ENCODE measurements around the gene INPP5B. TPM values are rescaled to one million over a fixed set of nuclear protein-coding genes. Genes with fewer than 3 reads are reported as not detected.

Gene INPP5B
- total and polyA plus RNA-seq, 2 experiments from 2014 or later: 6.9 to 29.1 TPM

- H3K27me3 Mint-ChIP-seq (ENCODE audit: insufficient read depth, low read depth, poor library complexity): peaks cover 11% of the 10 kb centered on the region
- H3K4me3 Mint-ChIP-seq: peak overlapping the region; percentile 84
- Histone ChIP-seq H3K4me3 (peak overlapping the region; percentile 88), H3K27ac (ENCODE audit: low read depth) (no peak overlapping the region), H3K27me3 (ENCODE audit: insufficient read depth) (no peaks in the 10 kb centered on the region), H3K4me2 (peak overlapping the region; percentile 92), H3K79me2 (replicated peaks; ENCODE audit: insufficient read depth) (peaks cover 42% of the 10 kb centered on the region), H3F3A (replicated peaks; ENCODE audit: low read depth) (peaks cover 9% of the 10 kb centered on the region; the same call in 1 of the 2 replicates), H4K20me1 (replicated peaks; ENCODE audit: insufficient read depth) (no peaks in the 10 kb centered on the region), H3K36me3 (ENCODE audit: insufficient read depth) (no peaks in the 10 kb centered on the region), H3K9me2 (ENCODE audit: insufficient read depth) (no peaks in the 10 kb centered on the region), H2AFZ (peak overlapping the region; percentile 75; the same call in 1 of the 2 replicates), H3K4me1 (ENCODE audit: insufficient read depth) (peaks cover 6% of the 10 kb centered on the region)
- DNase-seq (ENCODE audit: low spot score): no peak
- peaks cover 6% of the 10 kb centered on the region for H3K4me1 Mint-ChIP-seq
- ATAC-seq: peak; percentile 2; the same call in 2 of the 3 replicates
- peak overlapping the region; percentile 42 for H3K27ac Mint-ChIP-seq
- H3K36me3 Mint-ChIP-seq (ENCODE audit: low read depth): peaks cover 13% of the 10 kb centered on the region
- TF ChIP-seq POLR2AphosphoS5 (IDR thresholded peaks at IDR 0.05; ENCODE audit: low read depth) (no peak), REST (IDR thresholded peaks at IDR 0.05; ENCODE audit: unreplicated experiment) (no peak), JUNB (IDR thresholded peaks at IDR 0.05; ENCODE audit: unreplicated experiment) (no peak)
- no peaks in the 10 kb centered on the region for H3K9me3 Mint-ChIP-seq
These were observed 15.8 kb downstream of the INPP5B start for GRCh38 chr1:37931102-37931360.

- ATAC-seq (no peak), DNase-seq (ENCODE audit: low spot score) (no peak)
- Histone ChIP-seq H3K27me3 (ENCODE audit: insufficient read depth) (no peaks in the 10 kb centered on the region), H2AFZ (no peak overlapping the region), H3F3A (replicated peaks; ENCODE audit: low read depth) (peaks cover 7% of the 10 kb centered on the region; the same call in 1 of the 2 replicates), H3K9me2 (ENCODE audit: insufficient read depth) (no peaks in the 10 kb centered on the region), H3K4me1 (ENCODE audit: insufficient read depth) (peaks cover 10% of the 10 kb centered on the region), H3K36me3 (ENCODE audit: insufficient read depth) (no peaks in the 10 kb centered on the region), H4K20me1 (replicated peaks; ENCODE audit: insufficient read depth) (no peaks in the 10 kb centered on the region), H3K4me3 (peak overlapping the region; percentile 88), H3K4me2 (peak overlapping the region; percentile 92), H3K27ac (ENCODE audit: low read depth) (no peak overlapping the region), H3K79me2 (replicated peaks; ENCODE audit: insufficient read depth) (peaks cover 45% of the 10 kb centered on the region)
- Mint-ChIP-seq H3K4me3 (peak overlapping the region; percentile 84), H3K9me3 (no peaks in the 10 kb centered on the region), H3K36me3 (ENCODE audit: low read depth) (peaks cover 10% of the 10 kb centered on the region), H3K4me1 (peaks cover 11% of the 10 kb centered on the region), H3K27me3 (ENCODE audit: insufficient read depth, low read depth, poor library complexity) (peaks cover 10% of the 10 kb centered on the region), H3K27ac (peak overlapping the region; percentile 42)
- no peak for TF ChIP-seq ZNF462 (CRISPR knock-in tag; IDR thresholded peaks at IDR 0.05)
- no peak for TF ChIP-seq REST (IDR thresholded peaks at IDR 0.05; ENCODE audit: unreplicated experiment)
- TF ChIP-seq EZH2phosphoT487 (IDR thresholded peaks at IDR 0.05; ENCODE audit: unreplicated experiment): no peak
- no peak for TF ChIP-seq ZNF114 (CRISPR knock-in tag; IDR thresholded peaks at IDR 0.05)
These were observed 16.4 kb downstream of the INPP5B start for GRCh38 chr1:37930246-37931101.
